K562 (cell line): Measurements from ENCODE around the gene ZCCHC17. TPM values are rescaled to one million over a fixed set of nuclear protein-coding genes. Genes with fewer than 3 reads are reported as not detected.

ENCODE experiments used
- ATAC-seq: fragments of 200-7000 bp; cut with Tn5 transposase; 3 replicates; pipeline ENCODE4 v1.9.1; 2020; ENCODE audit warnings: moderate library complexity
- BruUV-seq: library from RNA; stranded (reverse); fragments of 400-500 nt; replicated peaks from 2 replicates; lab custom pipeline; 2021; lab: Mats Ljungman, UMichigan
- CTCF ChIA-PET: fragments of 300-600 bp; formaldehyde crosslinking; extraction: SDS; loops from one replicate; lab custom pipeline; 2021; ENCODE audit warnings: low intra/inter-chr PET ratio; lab: Yijun Ruan, JAX
- POLR2A ChIA-PET: fragments of 300-600, 350-650 bp; sonication (Branson Sonifier 250); formaldehyde crosslinking; extraction: SDS; loops from one replicate; lab custom pipeline; 2021; ENCODE audit warnings: antibody characterized with exemption, inconsistent platforms; lab: Yijun Ruan, JAX
- DNase-seq, 4 experiments: peaks; one replicate each; pipeline versions ENCODE4 v3.0.0 to v3.0.0-alpha.2; 2011 to 2018; ENCODE audit warnings: low spot score in 3 of 4, mixed read lengths in 3 of 4; ENCODE audit errors: extremely low read depth in 1 of 4
- FAIRE-seq: peaks from 2 replicates; lab custom pipeline; 2011; peaks lifted over from hg19 to GRCh38; lab: Jason Lieb, UNC
- H2AFZ ChIP-seq: 2 replicates; pipeline ENCODE4 v1.6.0; 2011; ENCODE audit warnings: low read depth, low read length, control low read depth, inconsistent platforms
- H3K27ac ChIP-seq: fragments of 200-600 bp; 3 replicates; pipeline ENCODE4 v1.8.0; 2011; ENCODE audit warnings: low read depth, mild to moderate bottlenecking, control low read depth, inconsistent platforms, low read length, moderate library complexity, mixed read lengths; ENCODE audit errors: extremely low read depth
- H3K27me3 ChIP-seq, 2 experiments: fragments of 300-600 bp in 1 of 2; 2 replicates in 1 of 2; 3 replicates in 1 of 2; pipeline versions ENCODE4 v1.6.0 to v1.8.0; 2011; ENCODE audit warnings: inconsistent platforms in 2 of 2, low read length in 2 of 2, mild to moderate bottlenecking in 1 of 2, mixed read lengths in 1 of 2, moderate library complexity in 1 of 2; ENCODE audit not compliant: control insufficient read depth in 2 of 2, insufficient read depth in 2 of 2
- H3K36me3 ChIP-seq: fragments of 300-600 bp; 3 replicates; pipeline ENCODE4 v1.8.0; 2011; ENCODE audit warnings: mild to moderate bottlenecking, low read length, inconsistent platforms; ENCODE audit not compliant: control insufficient read depth, insufficient read depth
- H3K4me1 ChIP-seq, 2 experiments: fragments of 200-600 bp in 1 of 2; replicated peaks in 1 of 2; 2 replicates in 1 of 2; 3 replicates in 1 of 2; pipeline versions ENCODE4 v1.5.1 to v1.8.0; 2011; ENCODE audit warnings: inconsistent platforms in 2 of 2, low read length in 2 of 2, mild to moderate bottlenecking in 1 of 2, mixed read lengths in 1 of 2, moderate library complexity in 1 of 2; ENCODE audit not compliant: control insufficient read depth in 2 of 2, insufficient read depth in 2 of 2
- H3K4me2 ChIP-seq: 2 replicates; pipeline ENCODE4 v1.6.1; 2011; ENCODE audit warnings: low read length, control low read depth, inconsistent platforms, mixed read lengths; ENCODE audit not compliant: insufficient read depth
- H3K4me3 ChIP-seq: fragments of 200-600 bp; sonication (generic), shearing (Covaris generic); 2 replicates; pipeline ENCODE4 v1.5.1; 2016; ENCODE audit warnings: control low read depth, inconsistent platforms
- H3K79me2 ChIP-seq: fragments of 200-600 bp; 3 replicates; pipeline ENCODE4 v1.8.0; 2011; ENCODE audit warnings: low read length, inconsistent platforms; ENCODE audit not compliant: control insufficient read depth, insufficient read depth
- H3K9ac ChIP-seq, 2 experiments: 2 replicates each; pipeline versions ENCODE4 v1.6.0 to v1.6.1; 2011; ENCODE audit warnings: low read depth in 2 of 2, low read length in 2 of 2, control low read depth in 1 of 2, inconsistent platforms in 1 of 2, mild to moderate bottlenecking in 1 of 2, mixed read lengths in 1 of 2; ENCODE audit not compliant: insufficient read depth in 1 of 2
- H3K9me1 ChIP-seq: one replicate; pipeline ENCODE4 v1.6.0; 2011; ENCODE audit warnings: inconsistent platforms, mild to moderate bottlenecking, low read length, moderate library complexity; ENCODE audit not compliant: control insufficient read depth, insufficient read depth
- H3K9me3 ChIP-seq: replicated peaks from 2 replicates; pipeline ENCODE4 v1.5.1; 2011; ENCODE audit warnings: low read depth, low read length, inconsistent platforms; ENCODE audit not compliant: control insufficient read depth, insufficient read depth
- H4K20me1 ChIP-seq: replicated peaks from 2 replicates; pipeline ENCODE4 v1.6.1; 2011; ENCODE audit warnings: low read length, inconsistent platforms, mixed read lengths; ENCODE audit not compliant: control insufficient read depth, insufficient read depth
- CCAR2 ChIP-seq: fragments of 200-400 bp; formaldehyde crosslinking; IDR thresholded peaks from 2 replicates; pipeline ENCODE4 v1.6.1; 2017; ENCODE audit warnings: mild to moderate bottlenecking, low read depth, low read length
- FOXJ2 ChIP-seq: fragments of 200-800 bp; sonication (Bioruptor generic); IDR thresholded peaks from 2 replicates; pipeline ENCODE4 v1.6.1; 2016; ENCODE audit warnings: missing genetic modification characterization, missing compliant biosample characterization
- MYBL2 ChIP-seq, 2 experiments: fragments of 450-650 bp in 1 of 2; sonication (generic) in 1 of 2; formaldehyde crosslinking in 1 of 2; IDR thresholded peaks; 2 replicates each; pipeline versions ENCODE4 v1.6.1 to v1.8.1; 2017 to 2022; ENCODE audit warnings: borderline replicate concordance in 1 of 2, inconsistent platforms in 1 of 2, low read depth in 1 of 2, mild to moderate bottlenecking in 1 of 2, missing genetic modification reagents in 1 of 2, moderate library complexity in 1 of 2
- WGBS: fragments of 100-300 bp; shearing (Covaris generic); methylation state at CpG from one replicate; pipeline ENCODE4 v1.1.6; 2016; ENCODE audit warnings: low coverage, mixed read lengths; ENCODE audit not compliant: insufficient coverage; ENCODE audit errors: missing lambda C conversion rate; 5-methylcytosine and 5-hydroxymethylcytosine counted together
- in situ Hi-C: fragments of 300-500 bp; cut with MboI; formaldehyde crosslinking; loops from 4 replicates; pipeline ENCODE4 v1.15.0; 2018; ENCODE audit warnings: inconsistent platforms, mixed read lengths
- intact Hi-C: fragments of 100-400 bp; cut with micrococcal nuclease; formaldehyde crosslinking; loops from 2 replicates; pipeline ENCODE4 v1.14.2; 2022
- polyA plus RNA-seq, 8 experiments: library from polyadenylated mRNA; depleted of rRNA in 4 of 8; stranded (reverse) in 5 of 8; unstranded in 3 of 8; fragments of >200 nt; fragmentation: Nextera tagmentation in 2 of 8; fragmentation: Illumina TruSeq in 1 of 8; extraction: Ambion mirVana in 2 of 8; extraction: Trizol in 1 of 8; gene quantifications; 2 replicates each; pipeline versions ENCODE4 v1.2.1 to v1.2.3, GENCODE V29; 2011 to 2014; ENCODE audit warnings: inconsistent platforms in 1 of 8, missing spikeins in 1 of 8
- total RNA-seq, 7 experiments: library from RNA; depleted of rRNA in 6 of 7; stranded (reverse); fragments of >200 nt in 6 of 7; fragmentation: Illumina TruSeq in 2 of 7; extraction: Trizol in 2 of 7; gene quantifications; 2 replicates each; pipeline versions ENCODE4 v1.2.1 to v1.2.3, GENCODE V29; 2011 to 2021; ENCODE audit warnings: low replicate concordance in 1 of 7
- TF ChIP-seq, protein P1 (sequence below): fragments of 450-650 bp; IDR thresholded peaks from 2 replicates; pipeline ENCODE4 v1.6.1; 2016; ENCODE audit warnings: borderline replicate concordance

ZCCHC17 gene
- total and polyA plus RNA-seq, 9 of the 15 experiments (the other 6 are each of a cell fraction or from before 2014, with no cell fraction given), result 46.9 to 150 (median 74.7) TPM

DNA sequence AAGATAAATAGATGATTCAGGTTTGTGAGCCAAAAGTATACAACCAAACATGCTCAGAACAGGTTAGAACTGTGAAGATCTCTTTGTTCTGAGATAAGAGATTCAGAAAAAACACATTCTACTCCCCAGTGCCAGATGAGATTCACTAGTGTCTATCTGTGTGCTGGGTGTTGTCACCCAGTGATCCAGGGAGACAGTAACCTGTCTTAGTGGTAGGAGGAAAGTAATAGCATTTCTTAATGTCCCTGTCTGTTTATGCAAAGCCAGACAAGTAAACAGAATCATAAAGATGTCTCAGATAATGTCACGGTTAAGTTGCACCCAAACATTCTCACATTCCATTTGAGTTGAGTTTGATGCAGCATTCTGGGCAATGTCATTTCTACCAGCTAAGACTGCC is 38.3 kb upstream of the ZCCHC17 start:
- peaks cover 58% of the 10 kb centered on the region for H3K36me3 ChIP-seq
- intact Hi-C loops, result no loop called here

More for the DNA sequence above, 38.3 kb upstream of the ZCCHC17 start:
- DNase-seq (no peak), ATAC-seq (no peak), FAIRE-seq (peak; percentile 40)
- no peak overlapping the region for H3K4me2 ChIP-seq
- H3K4me3 ChIP-seq, result no peak overlapping the region
- ChIA-PET POLR2A (no interaction called here), CTCF (no interaction called here)
- BruUV-seq, result no TSS peak
- H3K4me1 ChIP-seq, result no peaks in the 10 kb centered on the region
- H2AFZ ChIP-seq, result no peak overlapping the region
- no peaks in the 10 kb centered on the region for H3K27me3 ChIP-seq
- TF ChIP-seq CCAR2 (no peak), FOXJ2 (no peak), MYBL2 (IDR thresholded peaks at IDR 0.05; ENCODE audit: low read depth) (no peak), MYBL2 (CRISPR knock-in tag; IDR thresholded peaks at IDR 0.05; ENCODE audit: borderline replicate concordance) (no peak)
- TF ChIP-seq, protein P1, sequence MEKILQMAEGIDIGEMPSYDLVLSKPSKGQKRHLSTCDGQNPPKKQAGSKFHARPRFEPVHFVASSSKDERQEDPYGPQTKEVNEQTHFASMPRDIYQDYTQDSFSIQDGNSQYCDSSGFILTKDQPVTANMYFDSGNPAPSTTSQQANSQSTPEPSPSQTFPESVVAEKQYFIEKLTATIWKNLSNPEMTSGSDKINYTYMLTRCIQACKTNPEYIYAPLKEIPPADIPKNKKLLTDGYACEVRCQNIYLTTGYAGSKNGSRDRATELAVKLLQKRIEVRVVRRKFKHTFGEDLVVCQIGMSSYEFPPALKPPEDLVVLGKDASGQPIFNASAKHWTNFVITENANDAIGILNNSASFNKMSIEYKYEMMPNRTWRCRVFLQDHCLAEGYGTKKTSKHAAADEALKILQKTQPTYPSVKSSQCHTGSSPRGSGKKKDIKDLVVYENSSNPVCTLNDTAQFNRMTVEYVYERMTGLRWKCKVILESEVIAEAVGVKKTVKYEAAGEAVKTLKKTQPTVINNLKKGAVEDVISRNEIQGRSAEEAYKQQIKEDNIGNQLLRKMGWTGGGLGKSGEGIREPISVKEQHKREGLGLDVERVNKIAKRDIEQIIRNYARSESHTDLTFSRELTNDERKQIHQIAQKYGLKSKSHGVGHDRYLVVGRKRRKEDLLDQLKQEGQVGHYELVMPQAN, result no peak
- no peaks in the 10 kb centered on the region for H3K79me2 ChIP-seq
- H3K9me3 ChIP-seq, result no peaks in the 10 kb centered on the region
- no peaks in the 10 kb centered on the region for H3K9me1 ChIP-seq
- 61% methylated on average over 1 of the region's 1 CpG for WGBS
- in situ Hi-C loops, result no loop called here
- H3K27ac ChIP-seq, result no peak overlapping the region
- H3K9ac ChIP-seq, result no peak overlapping the region
- H4K20me1 ChIP-seq, result peaks cover 2% of the 10 kb centered on the region; the same call in 1 of the 2 replicates
